Fibroblast of gingiva (primary cell): ENCODE data around the gene CACNA2D1.
A peak's percentile ranks its signal among the peaks of the same experiment; 100 is the strongest.
"Not testable (repeated sequence)": the region's sequence is repeated elsewhere in the genome, so short reads cannot be mapped to it uniquely, and the experiment has no call there.

Experiments used
- DNase-seq: peaks from one replicate; pipeline ENCODE4 v3.0.0-alpha.2; 2011; ENCODE audit warnings: low read depth

Gene CACNA2D1

DNA sequence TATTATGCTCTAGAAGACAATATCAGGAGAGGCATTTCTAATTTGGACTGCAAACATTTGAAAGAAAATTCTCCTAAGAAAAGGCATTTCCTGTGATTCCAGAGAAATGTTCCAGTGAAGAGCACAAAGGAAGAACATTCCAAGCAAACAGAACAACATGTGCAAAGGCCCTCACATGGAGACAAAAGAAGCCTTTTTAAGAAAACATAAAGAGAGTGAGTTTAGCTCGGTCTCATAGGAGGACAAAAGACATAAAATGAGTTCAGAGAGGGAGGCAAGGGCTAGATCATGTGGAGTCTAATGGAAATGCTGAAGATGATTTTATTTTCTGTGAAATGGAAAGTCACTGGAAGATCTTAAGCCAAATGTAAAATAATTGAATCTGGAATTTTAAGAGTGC lies 404.0 kb downstream of the CACNA2D1 start:
- no peak for DNase-seq

DNA sequence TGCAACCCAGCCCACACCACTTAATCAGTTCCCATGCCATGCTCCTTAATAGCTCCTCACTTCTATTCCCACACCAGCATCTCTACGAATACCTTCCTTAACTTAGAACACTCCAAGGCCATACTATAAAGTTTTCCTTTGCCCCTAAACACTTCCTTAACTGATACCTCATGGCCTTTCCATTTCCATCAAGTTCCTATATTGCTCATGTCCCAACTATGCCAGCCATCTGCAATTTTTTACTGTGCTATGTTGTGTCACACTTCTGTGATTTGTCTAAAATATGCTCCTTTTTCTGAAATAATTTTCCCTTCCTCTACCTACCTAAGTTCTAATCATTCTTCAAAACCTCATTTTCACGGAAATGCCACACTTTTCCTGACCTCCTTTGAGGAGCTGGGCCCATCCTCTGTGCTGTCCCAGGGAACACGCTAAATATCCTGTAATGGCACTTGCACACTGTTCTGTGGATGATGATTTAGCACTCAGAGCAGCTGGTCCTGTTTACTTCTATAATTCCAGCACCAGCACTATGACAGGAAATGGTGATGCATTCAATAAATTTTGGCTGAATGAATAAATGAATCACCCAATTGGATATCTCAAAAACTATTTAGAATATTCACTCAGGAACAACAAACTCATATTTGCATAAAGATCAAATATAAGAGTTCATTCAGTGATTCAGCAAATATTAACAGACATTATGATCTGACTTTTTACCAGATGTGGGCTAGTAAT lies 407.3 kb downstream of the CACNA2D1 start:
- DNase-seq, result peak; percentile 88

DNA sequence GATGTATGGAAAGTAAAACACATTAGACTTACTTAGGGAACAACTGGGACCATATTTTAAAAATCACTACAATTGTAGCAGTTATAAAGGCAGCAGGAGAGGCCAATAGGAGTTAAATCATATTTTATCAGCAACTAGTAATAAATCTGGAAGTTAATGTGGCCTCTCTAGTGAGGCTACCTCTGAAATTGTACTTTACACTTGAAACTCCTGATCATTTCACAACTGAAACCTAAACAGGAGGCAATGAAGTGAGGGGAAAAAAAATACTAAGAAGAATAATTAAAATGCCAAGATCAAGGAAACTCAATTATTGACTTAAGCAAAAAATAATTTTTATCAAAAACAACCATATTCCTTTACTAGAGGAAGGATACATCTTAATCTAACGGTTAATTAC lies 408.1 kb downstream of the CACNA2D1 start:
- DNase-seq, result no peak

DNA sequence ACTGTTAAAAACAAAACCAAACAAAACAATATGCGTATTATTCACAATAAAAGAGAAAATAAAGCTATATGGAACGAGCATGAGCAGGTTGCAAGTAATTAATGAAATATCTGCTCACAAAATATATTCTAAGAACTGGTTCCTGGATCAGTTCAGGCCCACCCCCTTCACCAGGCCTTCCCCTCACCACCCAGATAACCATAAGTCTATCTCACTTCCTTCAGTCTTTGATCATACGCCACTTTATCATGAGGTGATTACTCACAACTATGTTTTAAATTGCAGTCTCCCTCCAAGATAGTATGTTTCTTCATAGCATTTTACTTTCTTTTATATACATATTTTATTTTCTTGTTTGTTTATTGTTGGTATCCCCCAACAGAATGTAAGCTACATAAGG lies 410.7 kb downstream of the CACNA2D1 start:
- no peak for DNase-seq

- no peak for DNase-seq
These were observed 414.2 kb downstream of the CACNA2D1 start for GRCh38 chr7:82029236-82029913.

DNA sequence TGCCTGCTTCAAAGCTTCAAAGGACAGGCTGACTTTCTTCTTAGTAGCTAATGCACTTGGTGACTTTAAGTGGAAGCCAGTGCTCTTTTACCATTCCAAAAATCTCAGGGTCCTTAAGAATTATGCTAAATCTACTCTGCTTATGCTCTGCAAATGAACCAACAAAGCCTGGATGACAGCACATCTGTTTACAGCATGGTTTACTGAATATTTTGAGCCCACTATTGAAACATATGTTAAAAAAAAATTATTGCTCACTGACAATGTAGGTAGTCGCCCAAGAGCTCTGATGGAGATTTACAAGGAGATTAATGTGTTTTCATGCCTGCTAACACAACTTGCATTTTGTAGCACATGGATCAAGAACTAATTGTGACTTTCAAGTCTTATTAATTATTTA lies 415.5 kb downstream of the CACNA2D1 start:
- DNase-seq, result no peak

DNA sequence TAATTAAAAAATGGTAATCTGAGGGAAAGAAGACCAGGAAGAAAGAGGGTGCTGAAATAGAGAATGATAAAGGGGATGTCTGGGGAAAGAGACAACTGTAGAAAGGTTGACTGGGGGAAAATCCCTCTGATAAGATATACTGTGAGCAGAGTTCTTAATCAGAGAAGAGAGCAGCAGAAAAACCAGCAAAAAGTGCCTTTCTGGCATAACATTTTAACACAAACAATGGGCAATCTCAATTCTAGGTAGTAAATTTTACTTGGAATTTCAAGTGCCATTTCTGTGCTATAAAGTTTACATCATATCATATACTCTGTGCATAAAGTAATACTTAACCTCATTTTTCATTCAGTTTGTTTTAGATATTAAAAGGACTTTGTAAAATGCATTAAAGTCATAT lies 421.9 kb downstream of the CACNA2D1 start:
- no peak for DNase-seq

DNA sequence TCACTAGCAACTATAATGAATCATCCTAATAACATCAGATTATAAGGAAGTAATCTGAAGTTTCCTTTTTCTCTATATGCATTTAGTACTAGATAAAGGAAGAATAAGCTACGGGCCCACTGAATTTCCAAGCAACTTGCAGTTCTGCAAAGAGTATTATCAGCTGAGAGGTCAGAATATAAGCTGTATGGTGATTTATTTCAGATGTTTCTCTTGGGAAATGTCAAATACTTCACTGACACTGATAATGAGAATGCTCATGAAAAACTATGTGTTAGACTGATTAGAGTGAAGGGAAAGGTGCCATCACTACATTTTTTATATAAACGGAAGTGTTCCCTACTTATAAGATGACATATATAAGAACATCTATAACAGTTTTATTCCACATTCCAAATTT lies 422.5 kb downstream of the CACNA2D1 start:
- no peak for DNase-seq

- peak; percentile 54 for DNase-seq
These were observed 423.8 kb downstream of the CACNA2D1 start for GRCh38 chr7:82019551-82020475.

- DNase-seq, result peak; percentile 48
These were observed 425.4 kb downstream of the CACNA2D1 start for GRCh38 chr7:82018226-82018625.

DNA sequence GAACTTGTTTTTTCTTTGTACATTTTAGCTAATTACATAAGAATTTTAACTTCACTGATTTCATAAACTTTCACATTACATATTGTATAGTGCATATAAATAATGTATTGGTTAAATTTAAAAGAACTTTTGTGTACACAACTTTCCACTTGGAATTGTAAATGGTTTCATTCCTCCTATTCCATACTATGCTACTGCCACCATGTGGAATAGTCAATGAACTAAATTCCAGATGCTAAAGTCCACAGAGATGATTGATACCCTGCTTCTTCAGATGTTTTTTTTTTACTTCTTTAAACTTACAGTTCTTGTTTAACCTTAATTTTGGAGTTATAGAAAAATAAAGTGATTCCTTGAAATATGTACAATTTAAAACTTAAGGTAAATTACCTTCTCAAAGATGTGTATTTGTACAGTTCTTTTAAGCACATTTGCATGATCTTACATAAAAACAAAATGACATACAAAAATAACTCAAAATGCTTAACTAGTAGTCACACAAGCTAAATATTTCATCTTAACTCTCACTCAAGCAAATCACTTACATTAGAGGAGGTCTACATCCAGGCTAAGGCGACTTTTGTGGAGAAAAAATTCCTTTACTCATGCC lies 426.1 kb downstream of the CACNA2D1 start:
- peak; percentile 29 for DNase-seq

GRCh38 chr7:82015751-82016150 lies 427.8 kb downstream of the CACNA2D1 start:
- no peak for DNase-seq

GRCh38 chr7:82014574-82014973 lies 429.0 kb downstream of the CACNA2D1 start:
- not testable (repeated sequence) for DNase-seq

GRCh38 chr7:82012453-82012852 lies 431.1 kb downstream of the CACNA2D1 start:
- no peak for DNase-seq

DNA sequence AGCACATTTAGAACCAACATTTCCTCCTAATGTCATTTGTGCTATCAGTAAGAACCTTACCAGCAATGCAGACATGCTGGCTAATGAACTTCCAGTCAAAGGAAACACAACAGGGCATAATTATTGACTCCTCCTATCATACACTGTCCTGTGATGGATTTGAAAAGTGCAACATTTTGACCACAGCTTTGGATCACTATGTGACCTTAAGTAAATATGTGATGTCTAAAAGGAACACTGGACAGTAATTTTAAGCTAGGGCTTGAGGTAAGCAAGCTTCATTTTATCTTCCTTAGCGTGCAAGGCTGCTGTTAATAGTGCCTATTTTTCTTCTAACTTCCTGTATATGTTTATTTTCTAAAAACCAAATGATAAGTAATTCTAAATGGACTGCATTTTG lies 433.2 kb downstream of the CACNA2D1 start:
- no peak for DNase-seq

- no peak for DNase-seq
These were observed 436.3 kb downstream of the CACNA2D1 start for GRCh38 chr7:82007315-82007714.

DNA sequence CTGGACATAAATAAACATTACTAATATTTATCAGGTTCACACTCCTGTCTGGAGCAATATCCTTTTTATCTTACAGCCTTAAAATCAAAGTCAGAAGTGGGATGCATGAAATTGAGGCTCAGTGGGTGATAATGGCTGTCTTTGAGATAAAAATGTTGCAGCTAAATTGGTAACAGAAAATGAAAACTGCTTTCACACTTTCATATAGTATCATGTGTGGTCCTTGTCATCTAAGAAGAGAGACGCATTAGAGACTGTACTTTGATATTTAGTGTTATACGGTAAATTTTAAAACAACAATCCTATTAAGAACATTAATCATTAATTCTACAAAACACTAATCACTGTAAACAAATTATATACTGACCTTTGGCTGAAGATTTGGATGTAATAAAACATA lies 438.5 kb downstream of the CACNA2D1 start:
- DNase-seq, result no peak

DNA sequence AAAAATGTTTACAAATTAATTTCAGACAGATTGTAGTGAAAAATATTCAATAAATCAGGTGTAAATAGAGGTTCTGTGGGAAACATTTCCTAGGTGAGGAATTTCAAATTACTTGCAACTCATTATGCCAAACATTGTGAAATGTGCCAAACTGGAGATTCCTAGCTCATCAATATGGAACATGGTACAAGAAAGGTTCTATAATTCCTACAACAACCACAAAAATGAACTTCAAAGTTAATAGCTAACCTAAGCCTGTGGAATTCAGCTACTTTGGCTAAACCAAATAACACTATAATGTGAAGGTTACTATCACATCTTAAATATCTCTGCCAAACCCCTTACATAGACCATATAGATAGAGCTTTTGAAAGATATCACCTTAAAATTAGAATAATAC lies 450.4 kb downstream of the CACNA2D1 start:
- no peak for DNase-seq

DNA sequence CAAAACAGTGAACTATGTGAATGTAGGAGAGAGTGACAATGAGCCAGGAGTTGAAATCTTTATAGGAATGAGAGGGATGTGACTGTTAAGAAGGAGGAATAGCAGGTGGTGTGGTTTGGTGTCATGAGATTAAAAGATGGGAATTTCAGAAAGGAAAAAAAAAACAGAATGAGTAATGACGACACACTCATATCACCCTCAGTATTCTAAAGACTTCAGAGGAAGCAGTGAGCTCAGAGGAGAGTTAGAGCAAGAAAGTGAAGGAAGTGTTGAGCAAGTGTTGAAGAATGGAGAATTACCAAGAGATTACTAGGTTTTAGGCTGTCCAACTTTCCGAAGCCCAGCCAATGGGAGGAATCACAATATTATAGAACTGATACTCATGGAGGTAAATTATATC lies 453.2 kb downstream of the CACNA2D1 start:
- DNase-seq, result peak; percentile 2

DNA sequence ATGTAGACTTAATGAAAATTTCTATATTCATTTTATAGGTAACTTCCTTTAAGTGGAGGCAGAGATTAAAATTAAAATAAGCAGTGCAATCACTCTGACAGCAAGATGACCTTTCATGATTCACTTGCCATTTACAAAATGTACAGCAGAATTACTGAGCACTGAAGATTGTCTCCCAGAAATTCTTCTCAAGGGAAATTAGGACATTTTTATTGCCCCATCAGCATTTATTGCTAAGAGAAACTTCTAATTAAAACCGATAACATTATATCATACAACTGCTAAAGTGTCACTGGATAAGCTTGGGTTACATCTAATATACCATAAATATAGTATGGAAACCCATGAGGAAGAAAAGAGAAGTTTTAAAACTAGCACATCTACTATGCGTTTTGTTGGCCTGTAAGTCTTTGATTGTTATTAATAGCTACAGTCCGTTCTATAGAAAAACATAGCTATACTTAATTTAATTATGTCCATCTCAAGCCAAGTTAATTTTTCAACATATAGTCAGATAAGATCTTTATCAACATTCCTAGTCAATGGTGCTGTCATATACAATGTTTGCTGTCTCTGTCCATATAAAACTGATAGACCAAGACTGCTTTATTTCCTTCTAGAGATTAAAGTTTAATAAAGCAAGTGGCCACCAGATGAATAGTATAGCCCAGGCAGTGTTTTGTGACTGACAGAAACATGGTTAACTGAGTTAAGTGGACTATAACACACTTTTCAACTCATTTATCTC lies 456.7 kb downstream of the CACNA2D1 start:
- no peak for DNase-seq

DNA sequence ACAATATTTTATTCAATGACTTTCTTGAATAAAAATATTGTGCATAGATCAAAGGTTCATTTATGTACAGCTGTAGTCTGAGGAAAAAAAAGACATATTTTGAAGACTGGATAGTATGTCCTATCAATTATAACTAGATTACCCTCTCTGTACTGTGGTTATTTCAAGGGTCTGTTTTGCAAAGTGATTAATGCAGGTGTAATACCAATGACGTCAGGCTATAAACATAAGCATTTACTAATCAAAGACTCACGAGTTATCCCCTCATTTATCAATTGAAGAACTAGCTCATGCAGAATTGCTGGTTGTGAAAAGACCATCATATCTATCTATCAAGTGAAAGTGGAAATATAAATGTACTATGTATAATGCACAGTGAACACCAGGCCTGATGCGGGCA lies 460.2 kb downstream of the CACNA2D1 start:
- DNase-seq, result no peak

GRCh38 chr7:81973117-81973516 lies 470.5 kb downstream of the CACNA2D1 start:
- no peak for DNase-seq
